GM18520 (cell line): Measurements from ENCODE around the gene SPATA19.

Source experiments
- ATAC-seq: cut with Tn5 transposase; IDR thresholded peaks from one replicate; pipeline ENCODE4 v1.9.1; 2021; ENCODE audit not compliant: unreplicated experiment

SPATA19 gene

GRCh38 chr11:133819114-133819513 is 26.2 kb downstream of the SPATA19 start:
- ATAC-seq: no peak

DNA sequence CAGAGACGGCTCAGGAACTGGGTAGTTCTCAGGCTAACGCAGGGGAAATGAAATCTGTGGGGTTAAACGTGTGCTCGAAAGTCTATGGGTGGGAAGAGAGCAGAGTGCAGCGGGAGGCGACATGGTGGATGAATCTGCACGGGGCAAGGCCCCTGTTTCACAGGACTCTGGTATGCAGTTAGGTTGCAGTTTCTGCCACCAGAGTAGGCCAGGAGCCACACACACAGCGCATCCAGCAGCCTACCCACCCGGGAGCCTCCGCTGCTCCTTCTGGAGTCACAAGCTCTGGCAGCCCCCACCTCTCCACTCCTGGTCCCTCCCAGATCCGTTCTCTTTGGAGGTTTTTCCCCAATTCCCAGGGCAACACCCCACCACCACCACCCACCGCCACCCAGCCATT is 27.0 kb downstream of the SPATA19 start:
- ATAC-seq: no peak

DNA sequence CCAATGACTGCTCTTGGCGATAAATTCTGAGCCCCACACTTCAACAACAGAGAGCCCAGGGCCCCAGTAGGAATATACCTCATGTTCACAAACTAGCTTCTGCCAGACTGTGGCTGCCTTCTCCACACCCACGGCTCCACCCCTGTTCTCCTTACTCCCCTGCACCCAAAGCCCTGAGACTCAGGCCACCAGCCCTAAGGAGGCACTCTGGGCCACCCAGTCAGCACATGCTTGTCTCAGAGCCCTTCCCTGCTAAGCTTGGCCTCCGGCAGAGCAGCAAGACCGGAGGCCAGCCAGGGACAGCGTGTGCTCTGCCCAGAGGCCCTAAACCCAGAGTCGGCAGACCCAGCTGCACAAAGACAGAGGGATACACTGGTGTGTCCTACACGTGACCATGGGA is 27.9 kb downstream of the SPATA19 start:
- ATAC-seq: no peak

DNA sequence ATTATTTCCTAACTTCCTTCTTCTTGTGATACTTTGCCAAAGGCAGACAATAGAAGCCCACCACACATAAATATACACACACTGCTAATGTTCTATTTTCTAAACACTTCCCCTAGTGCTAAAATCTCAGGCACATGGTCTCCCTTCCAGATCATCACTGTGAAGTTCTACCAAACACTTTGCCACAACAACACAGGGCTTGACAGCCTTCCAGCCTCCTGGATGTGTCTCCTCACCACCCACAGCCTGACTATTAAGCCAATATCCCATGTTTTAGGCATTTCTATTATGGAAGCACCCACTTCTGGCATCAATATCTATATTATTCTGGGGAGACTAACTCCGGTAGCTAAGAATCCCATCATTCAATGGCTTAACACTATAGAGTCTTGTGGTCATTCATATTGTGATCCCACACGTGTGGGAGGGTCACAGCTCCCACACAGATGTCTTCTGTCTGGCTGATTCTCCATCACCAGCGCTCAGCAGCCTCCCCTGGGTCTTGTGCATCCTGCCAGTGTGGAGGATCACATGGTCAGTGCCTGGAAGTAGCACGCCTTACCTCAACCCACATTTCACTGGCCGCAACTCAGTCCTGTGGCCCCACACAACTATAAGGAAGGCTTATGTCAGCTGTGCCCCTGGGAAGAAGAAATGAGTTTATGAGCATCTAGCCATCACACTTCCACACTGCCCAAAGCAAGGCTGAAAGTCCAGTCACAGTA is 29.0 kb downstream of the SPATA19 start:
- no peak for ATAC-seq

GRCh38 chr11:133815636-133816035 is 29.7 kb downstream of the SPATA19 start:
- no peak for ATAC-seq

- ATAC-seq: no peak
These were observed 30.7 kb downstream of the SPATA19 start for GRCh38 chr11:133814588-133815100.

GRCh38 chr11:133811850-133812685 is 33.2 kb downstream of the SPATA19 start:
- ATAC-seq: no peak

GRCh38 chr11:133810766-133811165 is 34.5 kb downstream of the SPATA19 start:
- no peak for ATAC-seq

DNA sequence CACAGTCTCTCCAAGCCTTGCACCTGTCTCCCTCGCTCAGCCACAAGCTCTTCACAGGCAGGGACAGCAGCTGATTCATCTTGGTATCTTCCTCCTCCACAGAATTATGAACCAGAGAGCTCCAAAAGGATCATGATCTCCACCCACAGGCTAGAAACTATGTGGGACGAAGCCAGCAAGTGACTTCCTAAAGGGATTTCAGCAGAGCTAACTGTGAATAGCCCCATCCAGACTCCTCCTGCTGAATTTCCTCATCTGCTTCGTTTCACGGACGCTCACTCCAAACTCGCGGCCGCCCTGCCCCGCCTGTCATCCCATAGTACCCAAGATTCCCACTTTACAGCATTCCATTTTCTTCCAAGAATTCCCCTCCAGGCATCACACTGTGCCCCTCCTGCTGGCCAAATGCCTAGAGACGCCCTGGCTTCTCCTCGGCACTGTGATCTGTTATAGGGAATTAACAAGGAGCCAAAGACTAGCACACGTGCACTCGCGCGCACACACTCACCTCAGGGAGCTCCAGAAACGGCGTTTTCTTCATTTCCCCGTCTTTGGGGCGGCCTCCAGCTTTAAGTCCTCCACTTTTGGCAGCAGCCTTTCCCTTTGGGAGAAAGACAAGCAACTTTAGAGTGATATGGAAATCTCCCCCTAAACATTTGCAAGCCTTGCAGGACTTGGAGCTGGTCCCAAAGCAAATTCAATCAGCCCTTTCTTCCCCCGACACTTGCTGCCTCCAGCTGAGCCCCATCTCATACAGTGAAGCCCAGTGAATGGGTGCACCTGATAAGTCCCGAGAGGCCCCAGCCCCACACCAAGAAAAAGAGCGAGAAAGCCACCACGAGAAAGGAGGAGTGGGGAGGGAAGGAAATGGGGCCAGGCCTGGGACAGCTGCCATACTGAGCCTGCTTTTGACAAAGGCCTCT is 35.5 kb downstream of the SPATA19 start:
- no peak for ATAC-seq

DNA sequence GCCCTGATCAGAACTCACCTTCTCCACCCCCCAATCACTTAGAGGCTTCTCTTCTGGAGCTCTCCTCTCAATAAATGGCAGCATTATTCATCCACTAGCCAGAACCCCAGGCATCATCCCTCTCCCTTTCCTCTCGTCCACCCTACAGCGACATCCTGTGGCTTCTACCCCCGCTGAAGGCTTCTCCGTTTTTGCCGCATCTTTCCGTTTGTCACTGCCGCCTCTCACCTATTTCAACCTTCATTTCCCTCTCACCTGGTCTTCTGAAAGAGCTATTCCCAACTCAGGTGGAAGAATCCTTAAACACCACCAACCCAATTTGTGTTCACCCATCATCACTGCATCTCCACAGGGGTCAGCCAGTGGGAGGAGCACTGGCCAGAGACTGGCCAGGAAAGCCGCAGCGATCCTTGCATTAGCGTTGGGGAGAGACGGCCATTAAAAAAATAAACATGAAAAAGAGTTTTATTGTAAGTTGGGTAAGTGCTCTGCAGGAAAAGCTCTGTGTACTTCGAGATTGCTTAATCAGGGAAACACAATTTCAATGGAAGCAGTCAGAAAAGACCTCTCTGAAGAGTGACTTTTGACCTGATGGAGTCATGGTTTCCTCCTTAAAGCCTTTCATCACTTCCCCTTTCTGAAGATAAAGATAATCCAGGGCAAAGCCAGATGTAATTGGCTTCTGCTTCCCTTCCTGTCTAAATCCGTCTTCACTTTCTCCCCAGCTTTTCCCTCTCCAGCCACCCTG is 36.7 kb downstream of the SPATA19 start:
- no peak for ATAC-seq

DNA sequence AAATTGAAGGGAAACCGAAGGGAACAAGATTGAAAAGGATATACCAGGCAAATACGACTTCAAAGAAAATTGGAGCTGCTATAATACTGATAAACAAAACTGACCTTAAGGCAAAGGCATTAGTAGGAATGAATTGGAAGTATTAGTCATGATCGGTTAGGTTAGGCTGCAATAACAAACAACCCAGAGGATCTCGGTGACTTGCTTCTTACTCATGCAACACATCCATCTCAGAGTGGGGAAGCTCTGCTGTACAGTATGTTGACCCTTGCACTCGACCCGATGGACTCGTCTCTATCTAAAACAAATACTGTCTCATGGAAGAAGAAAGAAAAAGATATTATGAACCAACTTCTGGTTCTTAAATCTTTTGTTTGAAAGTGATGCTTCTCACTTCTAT is 42.3 kb downstream of the SPATA19 start:
- no peak for ATAC-seq

DNA sequence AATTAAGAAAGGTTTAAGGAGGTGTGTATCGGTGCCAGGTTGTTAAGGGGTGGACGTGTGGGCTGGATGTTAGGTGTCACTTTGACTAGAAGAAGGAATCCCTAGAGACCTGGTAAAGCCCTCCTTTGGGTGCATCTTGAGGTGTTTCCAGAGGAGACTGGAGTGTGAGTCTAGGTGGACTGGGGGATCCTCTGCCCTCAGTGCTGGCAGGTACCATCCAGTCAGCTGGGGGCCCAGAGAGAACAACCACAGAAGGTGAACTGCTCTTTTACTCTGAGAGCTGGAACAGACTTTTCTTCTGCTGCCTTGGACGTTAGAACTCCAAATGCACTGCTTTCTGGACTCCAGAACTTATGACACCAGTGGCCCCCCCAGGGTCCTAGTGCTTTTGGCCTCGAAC is 44.0 kb downstream of the SPATA19 start:
- no peak for ATAC-seq

- ATAC-seq: no peak
These were observed 44.6 kb downstream of the SPATA19 start for GRCh38 chr11:133800666-133801065.

DNA sequence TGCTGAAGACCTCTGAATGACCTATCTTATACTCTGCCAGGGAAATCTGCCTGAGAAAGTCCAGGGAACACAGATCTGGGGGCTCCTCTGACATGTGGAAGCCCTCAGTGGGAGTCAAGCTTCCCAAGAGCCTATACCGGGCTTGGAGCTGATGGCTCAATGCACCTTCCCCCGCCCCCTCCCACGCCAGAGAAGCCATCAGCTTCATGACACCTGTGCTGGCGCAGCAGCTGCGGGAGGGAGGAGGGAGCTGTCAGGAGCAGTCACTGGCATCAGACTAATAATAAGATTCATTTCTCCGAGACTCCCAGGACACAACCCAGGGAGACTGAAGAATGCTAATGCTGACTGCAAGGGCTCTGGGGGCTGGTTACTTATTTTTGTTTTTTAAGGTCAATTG is 47.8 kb downstream of the SPATA19 start:
- ATAC-seq: no peak

DNA sequence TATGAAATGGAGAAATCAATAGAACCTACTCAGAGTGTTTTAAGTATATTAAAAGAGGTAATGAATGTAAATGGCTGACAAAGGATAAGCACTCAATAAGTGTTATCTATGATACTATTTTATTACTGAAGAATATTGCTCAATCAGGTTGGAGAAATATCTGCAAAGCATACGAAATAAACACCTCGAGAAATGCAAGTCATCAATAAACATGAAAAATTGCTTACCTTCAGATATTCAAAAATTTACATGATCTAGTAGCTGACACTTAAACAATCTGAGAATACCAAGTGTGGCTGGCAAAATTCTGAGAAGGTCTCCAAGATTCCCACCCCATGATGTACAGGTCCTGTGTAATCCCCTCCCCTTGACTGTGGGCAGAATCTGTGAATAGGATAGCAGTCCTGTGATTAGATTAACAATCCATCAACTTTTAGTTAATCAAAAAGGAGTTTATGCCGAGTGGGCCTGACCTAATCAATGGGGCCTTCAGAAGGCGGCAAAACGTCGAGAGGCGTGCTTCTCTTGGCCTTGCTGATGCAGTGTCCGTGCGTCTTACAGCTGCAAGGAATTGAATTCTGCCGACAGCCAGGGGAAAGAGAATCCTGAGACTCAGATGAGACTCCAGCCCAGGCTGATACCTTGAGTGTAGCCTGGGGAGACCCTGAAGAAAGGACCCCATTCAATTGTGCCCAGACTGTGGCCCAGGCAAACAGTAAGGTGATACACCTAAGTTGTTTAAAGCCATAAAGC is 49.1 kb downstream of the SPATA19 start:
- no peak for ATAC-seq

DNA sequence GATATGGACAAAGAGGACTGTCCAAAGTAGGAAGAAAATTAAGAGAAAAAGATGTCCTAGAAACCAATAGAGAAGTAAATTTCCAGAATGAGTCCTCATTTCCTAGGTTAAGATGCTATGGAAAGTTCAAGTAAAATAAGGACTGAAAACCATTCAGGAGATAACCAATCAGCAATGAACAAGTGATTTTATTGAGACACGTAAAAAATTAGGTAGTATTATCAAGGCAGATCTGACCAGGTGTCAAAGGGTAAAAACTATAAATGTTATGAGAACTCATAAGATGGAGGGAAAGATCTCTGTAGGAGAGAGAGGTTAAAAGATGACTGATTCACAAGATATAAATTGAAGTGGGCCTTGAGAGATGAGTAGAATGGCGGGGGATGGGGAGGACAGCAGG is 50.2 kb downstream of the SPATA19 start:
- no peak for ATAC-seq

DNA sequence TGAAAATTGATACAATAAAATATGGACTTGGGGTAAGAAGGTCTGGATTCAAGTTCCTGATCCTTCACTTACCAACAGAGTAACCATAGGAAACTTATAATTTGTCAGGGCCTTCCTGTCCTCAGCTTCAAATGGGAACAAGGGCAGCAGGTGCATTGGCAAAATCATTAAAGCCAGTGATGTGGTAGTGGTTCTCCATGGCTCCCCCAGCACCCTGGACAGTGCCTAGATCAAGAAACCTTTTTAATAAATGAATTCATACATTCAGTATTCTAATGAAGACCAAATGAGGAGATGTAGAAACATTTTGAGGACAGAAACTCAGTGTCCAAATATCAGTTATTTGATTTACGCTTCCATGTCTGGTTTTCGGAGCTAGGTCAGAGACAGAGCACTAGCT is 51.1 kb downstream of the SPATA19 start:
- ATAC-seq: no peak

- ATAC-seq: no peak
These were observed 51.9 kb downstream of the SPATA19 start for GRCh38 chr11:133793271-133794035.

DNA sequence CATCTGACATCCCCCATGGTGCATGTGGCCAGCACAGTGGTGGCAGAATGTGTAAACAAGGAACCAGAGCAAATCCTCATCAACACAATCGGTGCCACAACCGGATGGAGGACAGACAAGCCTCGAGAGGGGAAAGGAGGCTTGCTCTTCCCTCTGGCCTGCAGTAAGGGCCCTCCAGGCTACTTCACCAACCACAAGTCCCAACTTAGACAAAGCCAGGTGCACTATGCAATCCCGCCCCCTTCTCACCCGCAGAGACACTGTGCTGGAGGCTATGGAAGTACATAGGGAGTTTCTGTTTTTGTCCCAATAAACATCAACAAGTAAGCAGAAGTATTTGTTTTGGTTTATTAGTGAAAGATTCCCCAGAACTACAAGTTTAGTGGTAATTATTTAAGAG is 54.3 kb downstream of the SPATA19 start:
- ATAC-seq: no peak
